ENCODE measurements around the gene PLSCR3.

DNA sequence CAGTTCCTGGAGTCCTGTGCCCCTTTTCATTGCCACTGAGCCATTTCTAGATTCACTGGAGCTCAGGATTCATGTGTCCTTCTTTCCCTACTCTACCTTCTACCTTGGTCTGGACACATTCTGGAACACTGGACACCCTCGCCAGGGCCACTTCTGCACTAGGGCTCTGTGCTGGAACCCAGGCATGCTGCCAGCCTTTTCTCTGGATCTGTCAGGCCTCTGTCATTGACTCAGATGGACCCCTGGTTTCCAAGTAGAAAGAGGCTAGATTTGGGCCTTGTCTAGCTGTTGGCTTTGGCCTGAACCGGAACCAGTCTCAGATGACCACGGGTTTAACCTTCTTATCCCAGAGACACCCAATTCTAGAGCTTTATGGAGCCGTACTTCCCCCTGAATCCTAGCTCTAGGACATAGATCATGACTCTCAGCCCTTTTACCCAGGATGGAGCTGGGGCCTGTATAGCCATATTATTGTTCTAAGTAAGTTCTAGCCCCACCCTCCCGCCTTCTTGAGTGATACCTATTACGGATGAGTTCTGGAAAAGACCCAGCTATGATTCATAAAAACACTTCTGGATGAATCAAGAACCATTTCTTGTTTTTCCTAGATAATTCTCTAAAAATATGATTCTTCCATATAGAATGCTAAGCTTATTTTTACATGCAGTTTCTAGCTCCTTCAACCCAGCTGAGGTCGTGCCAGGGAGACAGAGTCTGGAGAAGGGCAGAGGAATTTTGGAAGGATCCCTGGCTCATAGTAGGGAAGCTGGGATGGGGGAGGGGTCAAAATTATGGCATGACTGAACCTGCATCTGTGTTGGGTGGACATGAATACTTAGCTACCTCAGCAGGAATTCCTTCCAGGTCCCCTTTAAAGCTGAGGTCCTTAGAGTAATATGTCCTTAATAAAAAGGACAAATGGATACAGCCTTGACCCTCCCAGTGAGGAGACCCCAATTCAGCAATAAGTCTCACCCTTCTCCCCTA lies 49.5 kb upstream of the PLSCR3 start:
- no peak for TF ChIP-seq CREB1 (CRISPR knock-in tag; IDR thresholded peaks at IDR 0.05; ENCODE audit: low read depth)
- TF ChIP-seq, protein P1, sequence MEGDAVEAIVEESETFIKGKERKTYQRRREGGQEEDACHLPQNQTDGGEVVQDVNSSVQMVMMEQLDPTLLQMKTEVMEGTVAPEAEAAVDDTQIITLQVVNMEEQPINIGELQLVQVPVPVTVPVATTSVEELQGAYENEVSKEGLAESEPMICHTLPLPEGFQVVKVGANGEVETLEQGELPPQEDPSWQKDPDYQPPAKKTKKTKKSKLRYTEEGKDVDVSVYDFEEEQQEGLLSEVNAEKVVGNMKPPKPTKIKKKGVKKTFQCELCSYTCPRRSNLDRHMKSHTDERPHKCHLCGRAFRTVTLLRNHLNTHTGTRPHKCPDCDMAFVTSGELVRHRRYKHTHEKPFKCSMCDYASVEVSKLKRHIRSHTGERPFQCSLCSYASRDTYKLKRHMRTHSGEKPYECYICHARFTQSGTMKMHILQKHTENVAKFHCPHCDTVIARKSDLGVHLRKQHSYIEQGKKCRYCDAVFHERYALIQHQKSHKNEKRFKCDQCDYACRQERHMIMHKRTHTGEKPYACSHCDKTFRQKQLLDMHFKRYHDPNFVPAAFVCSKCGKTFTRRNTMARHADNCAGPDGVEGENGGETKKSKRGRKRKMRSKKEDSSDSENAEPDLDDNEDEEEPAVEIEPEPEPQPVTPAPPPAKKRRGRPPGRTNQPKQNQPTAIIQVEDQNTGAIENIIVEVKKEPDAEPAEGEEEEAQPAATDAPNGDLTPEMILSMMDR (conservative IDR thresholded peaks at IDR 0.05; ENCODE audit: low read depth in 2 of 2), result no peak

Data from GM23338 (cell line).